ENCODE data around the gene NXNL1.

Gene NXNL1

DNA sequence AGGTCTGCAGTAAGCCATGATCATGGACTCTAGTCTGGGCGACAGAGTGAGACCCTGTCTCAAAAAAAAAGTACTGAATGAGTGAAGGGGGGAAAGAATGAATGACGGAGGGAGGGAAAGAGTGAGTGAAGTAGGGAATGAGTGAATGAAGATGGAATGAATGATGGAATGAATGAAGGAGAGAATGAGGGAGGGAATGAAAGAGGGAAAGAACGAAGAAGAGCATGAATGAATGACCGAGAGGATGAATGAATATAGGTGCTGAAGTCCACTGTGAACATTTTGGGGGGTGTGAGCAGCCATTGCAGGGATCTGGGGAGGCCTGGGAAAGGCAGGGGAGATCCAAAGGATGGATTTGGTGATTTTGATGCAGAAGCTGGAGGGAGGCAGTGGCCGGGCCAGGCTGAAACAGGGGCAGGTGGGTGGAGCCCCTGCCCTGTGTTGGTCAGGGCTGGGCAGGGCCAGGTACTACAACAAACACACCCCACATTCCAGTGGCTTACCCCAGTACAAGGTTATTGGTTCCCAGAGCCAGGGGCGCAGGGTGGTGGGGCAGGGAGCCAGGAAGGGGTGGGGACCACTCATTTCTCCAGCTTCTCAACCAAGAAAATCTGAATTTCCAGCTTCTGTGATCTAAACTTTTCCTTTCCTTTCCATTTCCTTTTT lies 23.9 kb upstream of the NXNL1 start:
- H3K4me1 ChIP-seq (ENCODE audit: low read length) = no peaks in the 10 kb centered on the region
- no peaks in the 10 kb centered on the region for H3K9me2 ChIP-seq (replicated peaks; ENCODE audit: insufficient read depth, low read length)
- no peak for DNase-seq
- H4K20me1 ChIP-seq (ENCODE audit: insufficient read depth, low read length) = no peaks in the 10 kb centered on the region
- no peaks in the 10 kb centered on the region for H3K79me2 ChIP-seq (ENCODE audit: low read length)
- no peak overlapping the region for H3K9ac ChIP-seq (ENCODE audit: low read length)
- H3K4me2 ChIP-seq (ENCODE audit: low read depth, low read length) = no peak overlapping the region
- no peak overlapping the region for H2AFZ ChIP-seq (ENCODE audit: low read length)
- TF ChIP-seq EZH2 (optimal IDR thresholded peaks at IDR 0.05; ENCODE audit: low read depth, low read length) (no peak), EZH2phosphoT487 (IDR thresholded peaks at IDR 0.05; ENCODE audit: low read length) (no peak)
- TF ChIP-seq, protein P1, sequence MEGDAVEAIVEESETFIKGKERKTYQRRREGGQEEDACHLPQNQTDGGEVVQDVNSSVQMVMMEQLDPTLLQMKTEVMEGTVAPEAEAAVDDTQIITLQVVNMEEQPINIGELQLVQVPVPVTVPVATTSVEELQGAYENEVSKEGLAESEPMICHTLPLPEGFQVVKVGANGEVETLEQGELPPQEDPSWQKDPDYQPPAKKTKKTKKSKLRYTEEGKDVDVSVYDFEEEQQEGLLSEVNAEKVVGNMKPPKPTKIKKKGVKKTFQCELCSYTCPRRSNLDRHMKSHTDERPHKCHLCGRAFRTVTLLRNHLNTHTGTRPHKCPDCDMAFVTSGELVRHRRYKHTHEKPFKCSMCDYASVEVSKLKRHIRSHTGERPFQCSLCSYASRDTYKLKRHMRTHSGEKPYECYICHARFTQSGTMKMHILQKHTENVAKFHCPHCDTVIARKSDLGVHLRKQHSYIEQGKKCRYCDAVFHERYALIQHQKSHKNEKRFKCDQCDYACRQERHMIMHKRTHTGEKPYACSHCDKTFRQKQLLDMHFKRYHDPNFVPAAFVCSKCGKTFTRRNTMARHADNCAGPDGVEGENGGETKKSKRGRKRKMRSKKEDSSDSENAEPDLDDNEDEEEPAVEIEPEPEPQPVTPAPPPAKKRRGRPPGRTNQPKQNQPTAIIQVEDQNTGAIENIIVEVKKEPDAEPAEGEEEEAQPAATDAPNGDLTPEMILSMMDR (IDR thresholded peaks at IDR 0.05; ENCODE audit: low read length) = no peak
- H3K27ac ChIP-seq (ENCODE audit: low read length) = no peak overlapping the region
- peaks cover 51% of the 10 kb centered on the region for H3K27me3 ChIP-seq (replicated peaks; ENCODE audit: insufficient read depth, low read length)
- H3K9me3 ChIP-seq (replicated peaks; ENCODE audit: insufficient read depth, low read length) = no peaks in the 10 kb centered on the region
- H3K36me3 ChIP-seq (replicated peaks; ENCODE audit: insufficient read depth, low read length) = no peaks in the 10 kb centered on the region
- H3K4me3 ChIP-seq (ENCODE audit: low read length) = no peak overlapping the region
- no peaks in the 10 kb centered on the region for H3F3A ChIP-seq (ENCODE audit: insufficient read depth, low read length)

DNA sequence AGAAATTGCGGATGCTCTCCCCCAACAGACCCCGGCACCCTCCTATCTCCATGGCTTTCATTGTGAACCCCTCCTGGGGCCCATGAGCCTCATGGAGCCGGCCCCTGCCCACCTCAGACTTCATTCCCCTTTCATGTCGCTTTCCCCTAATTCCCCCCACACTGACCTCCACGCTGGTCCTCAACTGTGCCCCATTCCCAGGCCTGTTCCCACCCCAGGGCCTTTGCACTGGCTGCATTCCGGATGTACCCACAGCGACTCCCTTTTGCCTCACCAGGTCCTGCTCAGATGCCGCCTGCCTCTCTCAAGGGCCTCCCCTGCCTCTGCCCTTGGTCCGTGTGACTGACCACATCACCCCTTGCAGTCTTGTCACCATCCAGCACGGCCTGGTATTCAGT lies 22.9 kb upstream of the NXNL1 start:
- no peaks in the 10 kb centered on the region for H3K4me1 ChIP-seq (ENCODE audit: low read length)
- H3K4me2 ChIP-seq (ENCODE audit: low read depth, low read length) = no peak overlapping the region
- TF ChIP-seq EZH2phosphoT487 (IDR thresholded peaks at IDR 0.05; ENCODE audit: low read length) (no peak), EZH2 (optimal IDR thresholded peaks at IDR 0.05; ENCODE audit: low read depth, low read length) (no peak)
- TF ChIP-seq, protein P1 (IDR thresholded peaks at IDR 0.05; ENCODE audit: low read length) = no peak
- H3K9ac ChIP-seq (ENCODE audit: low read length) = no peak overlapping the region
- no peaks in the 10 kb centered on the region for H3F3A ChIP-seq (ENCODE audit: insufficient read depth, low read length)
- DNase-seq = no peak
- no peaks in the 10 kb centered on the region for H3K9me2 ChIP-seq (replicated peaks; ENCODE audit: insufficient read depth, low read length)
- no peak overlapping the region for H2AFZ ChIP-seq (ENCODE audit: low read length)
- no peaks in the 10 kb centered on the region for H3K9me3 ChIP-seq (replicated peaks; ENCODE audit: insufficient read depth, low read length)
- H3K4me3 ChIP-seq (ENCODE audit: low read length) = no peak overlapping the region
- no peaks in the 10 kb centered on the region for H3K79me2 ChIP-seq (ENCODE audit: low read length)
- H3K27me3 ChIP-seq (replicated peaks; ENCODE audit: insufficient read depth, low read length) = peaks cover 52% of the 10 kb centered on the region
- H4K20me1 ChIP-seq (ENCODE audit: insufficient read depth, low read length) = no peaks in the 10 kb centered on the region
- no peaks in the 10 kb centered on the region for H3K36me3 ChIP-seq (replicated peaks; ENCODE audit: insufficient read depth, low read length)
- H3K27ac ChIP-seq (ENCODE audit: low read length) = no peak overlapping the region

DNA sequence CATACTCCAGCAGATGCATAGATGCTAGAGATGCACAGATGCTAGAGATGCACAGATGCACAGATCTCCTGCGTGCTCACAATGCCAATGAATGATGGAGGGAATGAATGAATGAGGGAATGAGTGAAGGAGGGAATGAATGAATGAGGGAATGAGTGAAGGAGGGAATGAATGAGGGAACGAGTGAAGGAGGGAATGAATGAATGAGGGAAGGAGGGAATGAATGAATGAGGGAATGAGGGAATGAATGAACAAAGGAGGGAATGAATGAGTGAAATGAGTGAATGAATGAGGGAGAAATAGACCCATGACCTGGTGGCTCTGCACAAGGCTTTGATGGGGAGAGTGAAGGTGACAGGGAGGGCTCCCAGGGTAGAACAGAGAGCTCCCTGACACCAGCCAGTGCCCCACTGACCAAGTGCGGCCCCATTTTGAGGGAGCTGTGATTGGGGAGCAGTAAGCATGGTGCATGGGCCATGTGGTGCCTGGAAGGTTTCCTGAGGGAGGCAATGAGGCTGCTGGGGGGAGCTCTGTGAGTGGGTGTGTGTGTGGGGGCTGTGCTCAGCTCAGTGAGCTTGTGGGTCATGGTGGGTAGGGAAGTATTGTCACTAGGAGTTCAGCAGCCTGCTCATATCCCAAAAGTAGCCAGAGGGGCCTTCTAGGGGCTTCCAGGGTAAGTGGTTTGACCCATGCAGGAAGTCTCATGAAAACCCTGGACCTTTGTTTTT lies 22.3 kb upstream of the NXNL1 start:
- H4K20me1 ChIP-seq (ENCODE audit: insufficient read depth, low read length) = no peaks in the 10 kb centered on the region
- no peak for DNase-seq
- no peaks in the 10 kb centered on the region for H3K9me3 ChIP-seq (replicated peaks; ENCODE audit: insufficient read depth, low read length)
- no peaks in the 10 kb centered on the region for H3K4me1 ChIP-seq (ENCODE audit: low read length)
- H3K4me3 ChIP-seq (ENCODE audit: low read length) = no peak overlapping the region
- H3K27ac ChIP-seq (ENCODE audit: low read length) = no peak overlapping the region
- TF ChIP-seq, protein P1 (IDR thresholded peaks at IDR 0.05; ENCODE audit: low read length) = no peak
- TF ChIP-seq EZH2 (optimal IDR thresholded peaks at IDR 0.05; ENCODE audit: low read depth, low read length) (no peak), EZH2phosphoT487 (IDR thresholded peaks at IDR 0.05; ENCODE audit: low read length) (no peak)
- H3K27me3 ChIP-seq (replicated peaks; ENCODE audit: insufficient read depth, low read length) = peaks cover 52% of the 10 kb centered on the region
- no peak overlapping the region for H3K9ac ChIP-seq (ENCODE audit: low read length)
- no peak overlapping the region for H2AFZ ChIP-seq (ENCODE audit: low read length)
- H3K36me3 ChIP-seq (replicated peaks; ENCODE audit: insufficient read depth, low read length) = no peaks in the 10 kb centered on the region
- no peaks in the 10 kb centered on the region for H3F3A ChIP-seq (ENCODE audit: insufficient read depth, low read length)
- no peaks in the 10 kb centered on the region for H3K9me2 ChIP-seq (replicated peaks; ENCODE audit: insufficient read depth, low read length)
- H3K4me2 ChIP-seq (ENCODE audit: low read depth, low read length) = no peak overlapping the region
- no peaks in the 10 kb centered on the region for H3K79me2 ChIP-seq (ENCODE audit: low read length)

All from MM.1S (cell line).